ENCODE measurements around the gene CAMKK1.
"Not testable (repeated sequence)": the region's sequence is repeated elsewhere in the genome, so short reads cannot be mapped to it uniquely, and the experiment has no call there.

The CAMKK1 gene

DNA sequence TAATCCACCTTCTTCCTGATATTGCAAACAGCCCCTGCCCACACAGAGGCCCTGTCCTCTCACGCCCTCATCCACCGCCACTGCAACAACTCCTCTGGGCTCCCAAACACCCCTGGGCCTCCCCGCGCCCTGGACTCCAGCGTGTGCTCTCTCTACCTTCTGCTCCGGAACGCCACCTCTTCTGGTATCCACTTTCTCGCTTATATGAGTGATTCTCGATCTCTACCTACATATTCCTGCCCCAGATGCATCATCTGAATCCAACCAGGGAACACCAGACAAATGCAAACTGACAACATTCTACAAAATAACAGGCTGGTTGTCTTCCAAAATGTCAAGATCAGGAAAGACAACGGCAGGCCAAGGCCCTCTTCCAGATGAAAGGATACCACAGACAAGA, 19.0 kb downstream of the CAMKK1 start:
- DNase-seq: no peak

DNA sequence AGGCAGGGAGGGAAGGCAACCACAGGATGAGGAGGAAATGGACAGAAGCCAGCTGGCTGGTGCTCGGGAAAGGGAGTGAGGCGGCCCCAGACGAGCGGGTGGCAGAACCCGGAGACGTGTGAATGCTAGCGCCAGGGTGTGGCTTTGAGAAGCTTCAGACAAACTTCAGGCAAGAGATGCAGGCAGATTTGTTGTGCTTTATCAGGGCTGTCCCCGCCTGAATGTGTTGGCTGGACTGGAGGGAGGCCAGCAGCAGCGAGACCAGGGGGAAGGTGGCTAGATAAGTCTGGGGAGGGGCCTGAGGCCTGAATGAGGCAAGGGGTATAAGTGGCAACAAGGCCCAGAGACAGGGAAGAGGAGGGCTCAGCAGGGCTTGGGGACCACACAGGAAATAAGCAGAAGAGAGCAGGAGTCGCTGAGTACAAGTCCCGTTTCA, 22.0 kb downstream of the CAMKK1 start:
- DNase-seq: no peak

DNA sequence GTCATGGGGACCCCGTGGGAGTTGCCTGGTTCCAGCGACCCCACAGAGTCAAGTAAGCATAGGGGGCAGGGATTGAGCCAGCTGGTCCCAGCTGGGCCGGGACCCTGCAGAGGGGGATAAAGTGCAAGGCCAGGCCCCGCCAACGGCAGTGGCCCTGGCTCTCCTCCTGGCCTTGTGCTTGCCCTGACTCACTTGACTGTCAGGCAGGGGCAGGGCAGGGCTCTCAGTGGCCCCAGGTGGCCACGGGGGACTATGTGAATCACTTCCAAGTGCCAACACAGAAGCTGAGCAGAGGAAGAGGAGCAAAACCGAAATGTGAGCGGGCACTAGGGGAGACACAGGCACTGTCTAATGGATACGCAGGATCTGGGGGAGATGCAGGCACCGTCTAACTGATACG, 25.2 kb downstream of the CAMKK1 start:
- DNase-seq: no peak

DNA sequence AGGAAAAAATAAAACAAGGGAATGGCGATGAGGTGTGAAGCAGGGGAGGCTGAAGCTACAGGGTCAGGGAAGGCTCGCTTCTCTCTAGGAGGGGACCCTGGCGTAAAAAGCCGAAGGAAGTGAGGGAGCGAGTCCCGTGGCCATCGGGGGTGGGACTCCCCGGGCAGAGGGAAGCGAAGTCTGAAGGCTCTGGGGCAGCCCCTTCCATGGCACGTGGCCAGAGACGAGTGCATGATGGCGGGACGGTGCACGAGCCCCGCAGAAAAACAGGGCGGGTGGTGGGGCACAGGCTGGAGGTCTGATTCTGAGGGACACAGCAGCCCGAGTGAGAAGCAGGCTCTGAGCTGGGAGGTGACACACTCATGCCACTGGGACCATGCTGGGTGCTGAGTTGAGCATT, 25.7 kb downstream of the CAMKK1 start:
- no peak for DNase-seq

DNA sequence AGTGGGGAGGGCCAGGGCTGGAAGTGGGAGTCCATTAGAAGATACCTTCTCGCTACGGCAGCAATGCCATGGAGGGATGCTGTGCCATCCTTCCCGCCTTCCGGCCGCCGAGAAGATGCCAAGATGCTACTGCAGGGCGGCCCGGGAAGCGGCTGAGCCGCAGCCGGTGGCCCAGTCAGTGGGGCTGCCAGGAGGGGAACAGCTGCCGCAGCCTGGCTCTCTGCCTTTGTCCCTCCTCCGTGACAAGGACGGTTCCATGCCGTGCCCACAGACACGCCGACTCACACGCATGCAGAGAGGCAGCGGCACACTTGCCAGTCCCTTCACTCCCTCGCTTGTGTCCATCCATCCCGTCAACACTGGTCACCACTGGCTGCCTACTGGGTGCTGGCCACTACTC, 26.6 kb downstream of the CAMKK1 start:
- DNase-seq: no peak

DNA sequence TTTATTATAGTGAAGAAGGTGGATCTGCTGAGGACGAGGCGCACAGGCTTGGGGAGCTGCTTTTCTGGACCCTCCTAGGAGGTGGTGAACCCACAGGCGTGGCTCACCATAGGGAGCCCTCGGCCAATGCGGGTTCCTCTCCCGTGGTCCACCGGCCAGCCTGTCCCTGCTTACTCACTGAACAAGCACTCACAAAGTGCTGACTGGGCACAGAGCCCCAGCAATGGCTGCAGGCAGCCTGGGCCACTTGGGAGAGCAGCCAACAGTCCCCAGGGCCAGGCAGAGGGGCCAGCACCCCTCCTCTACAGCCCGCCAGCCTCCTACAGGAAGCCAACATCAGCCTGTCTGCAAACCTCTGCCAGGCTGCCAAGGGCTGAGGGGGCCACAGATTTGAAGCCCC, 27.7 kb downstream of the CAMKK1 start:
- peak; percentile 69 for DNase-seq

DNA sequence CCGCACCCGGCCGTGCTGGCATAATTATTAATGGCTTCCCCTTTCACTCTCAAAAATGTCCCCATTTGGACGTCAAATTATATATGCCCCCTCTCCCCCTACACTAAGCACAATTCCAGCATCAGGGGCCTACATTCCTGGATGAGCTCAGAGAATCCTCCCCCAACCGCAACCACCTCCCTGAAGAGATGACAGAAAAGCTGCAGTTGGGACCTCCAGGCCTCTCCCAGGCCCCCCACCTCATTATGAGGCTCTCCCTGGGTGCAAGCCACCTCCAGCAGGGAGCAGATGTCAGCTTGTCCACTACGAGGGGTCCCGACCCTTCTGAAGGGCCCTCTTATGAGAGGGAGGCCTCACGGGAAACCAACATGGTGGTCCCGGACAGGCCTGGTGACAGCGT, 28.3 kb downstream of the CAMKK1 start:
- DNase-seq: no peak

DNA sequence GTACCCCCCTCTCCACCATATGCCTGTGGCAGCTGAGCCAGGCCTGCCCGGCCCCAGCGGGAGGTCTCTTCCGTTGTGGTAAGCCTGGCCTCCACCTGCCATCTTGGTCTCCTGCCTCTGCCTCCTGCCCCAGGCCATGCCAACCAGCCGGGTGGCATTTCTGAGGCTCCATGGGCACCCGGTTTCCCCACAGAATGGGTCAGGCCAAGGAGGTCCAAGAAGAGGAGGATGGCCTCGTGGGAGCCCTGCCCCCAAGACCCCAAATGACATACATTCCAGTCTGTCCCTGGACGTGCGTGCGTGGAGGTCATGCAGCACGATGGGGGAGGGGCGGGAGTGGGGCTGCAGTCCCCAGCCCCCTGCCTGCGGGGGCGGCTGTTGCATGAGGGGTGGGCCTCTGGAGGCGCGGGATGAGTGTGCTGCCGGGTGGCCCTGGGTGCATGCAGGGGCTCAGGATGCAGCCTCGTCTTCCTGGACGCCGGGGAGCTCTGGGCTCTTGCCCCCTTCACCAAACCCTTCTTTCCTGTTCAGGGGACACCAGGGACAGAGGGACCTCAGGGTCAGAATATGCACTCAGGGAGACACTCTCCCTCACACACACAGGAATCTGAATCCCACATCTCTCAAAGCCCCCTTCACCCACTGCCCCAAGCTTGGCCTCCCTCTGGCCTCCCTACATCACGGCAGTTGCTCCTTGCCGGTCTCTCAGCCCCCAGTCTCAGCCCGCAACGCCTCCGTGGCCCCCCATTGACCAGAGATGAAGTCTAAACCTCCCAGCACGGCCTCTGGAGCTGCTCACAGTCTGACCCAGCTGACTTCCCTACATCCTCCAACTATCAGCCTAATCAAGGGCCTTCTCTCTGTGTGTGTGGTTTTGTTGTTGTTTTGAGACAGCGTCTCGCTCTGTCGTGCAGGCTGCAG, 30.8 kb downstream of the CAMKK1 start:
- peak; percentile 52 for DNase-seq

DNA sequence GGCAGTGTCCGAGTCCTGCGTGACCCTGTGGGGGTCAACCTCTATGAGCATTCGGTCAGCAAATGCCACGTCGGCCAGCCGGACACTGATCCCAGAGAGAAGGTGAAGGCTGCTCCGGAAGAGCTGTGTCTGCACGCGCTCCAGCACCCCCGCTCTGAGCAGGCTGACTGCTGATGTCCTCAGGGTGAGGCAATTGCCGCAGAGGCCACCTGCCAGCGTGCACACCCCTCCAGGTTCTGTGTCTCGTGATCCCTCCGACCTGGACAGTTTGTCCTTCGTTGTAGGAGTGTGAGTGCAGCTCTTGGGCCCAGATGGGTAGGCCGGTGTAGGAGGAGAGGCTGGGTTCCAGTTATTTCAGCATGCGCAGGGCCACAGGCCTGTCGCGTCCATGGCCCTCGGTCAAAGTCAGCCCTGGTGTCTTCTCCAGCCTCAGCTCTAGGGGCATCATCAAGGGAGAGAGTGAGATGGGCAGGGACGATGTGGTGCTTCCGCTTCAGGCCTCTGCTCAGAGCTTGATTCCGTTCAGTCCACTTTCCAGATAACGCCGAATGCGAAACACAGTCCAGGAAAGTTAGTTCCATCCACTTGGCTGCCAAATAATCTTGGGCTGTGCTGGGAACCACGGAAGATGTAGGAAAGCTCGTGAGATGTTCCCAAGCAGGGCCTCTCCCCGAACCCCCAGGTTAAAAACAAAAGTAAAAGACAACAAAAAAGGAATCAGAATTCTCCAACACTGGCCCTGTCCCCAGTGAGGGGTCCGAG, 31.7 kb downstream of the CAMKK1 start:
- DNase-seq: peak; percentile 53

DNA sequence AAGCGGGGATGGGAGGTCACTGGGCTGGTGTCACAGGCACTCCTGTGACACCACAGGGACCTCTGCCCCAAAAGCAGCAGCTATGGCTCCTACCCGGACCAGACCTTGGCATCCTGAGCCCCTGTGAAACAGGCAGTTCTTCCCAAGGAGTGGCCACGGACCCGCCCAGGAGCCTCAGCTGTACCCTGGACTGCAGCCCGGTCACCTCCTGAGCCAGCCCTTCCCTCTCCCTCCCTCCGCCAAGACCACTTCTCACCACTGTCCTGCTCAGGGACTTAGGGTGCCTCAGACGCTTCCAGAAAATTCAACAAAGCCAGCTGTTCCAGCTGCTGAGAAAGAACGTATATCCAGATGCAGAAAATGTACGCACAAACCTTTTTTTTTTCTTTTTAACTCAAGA, 32.9 kb downstream of the CAMKK1 start:
- no peak for DNase-seq

DNA sequence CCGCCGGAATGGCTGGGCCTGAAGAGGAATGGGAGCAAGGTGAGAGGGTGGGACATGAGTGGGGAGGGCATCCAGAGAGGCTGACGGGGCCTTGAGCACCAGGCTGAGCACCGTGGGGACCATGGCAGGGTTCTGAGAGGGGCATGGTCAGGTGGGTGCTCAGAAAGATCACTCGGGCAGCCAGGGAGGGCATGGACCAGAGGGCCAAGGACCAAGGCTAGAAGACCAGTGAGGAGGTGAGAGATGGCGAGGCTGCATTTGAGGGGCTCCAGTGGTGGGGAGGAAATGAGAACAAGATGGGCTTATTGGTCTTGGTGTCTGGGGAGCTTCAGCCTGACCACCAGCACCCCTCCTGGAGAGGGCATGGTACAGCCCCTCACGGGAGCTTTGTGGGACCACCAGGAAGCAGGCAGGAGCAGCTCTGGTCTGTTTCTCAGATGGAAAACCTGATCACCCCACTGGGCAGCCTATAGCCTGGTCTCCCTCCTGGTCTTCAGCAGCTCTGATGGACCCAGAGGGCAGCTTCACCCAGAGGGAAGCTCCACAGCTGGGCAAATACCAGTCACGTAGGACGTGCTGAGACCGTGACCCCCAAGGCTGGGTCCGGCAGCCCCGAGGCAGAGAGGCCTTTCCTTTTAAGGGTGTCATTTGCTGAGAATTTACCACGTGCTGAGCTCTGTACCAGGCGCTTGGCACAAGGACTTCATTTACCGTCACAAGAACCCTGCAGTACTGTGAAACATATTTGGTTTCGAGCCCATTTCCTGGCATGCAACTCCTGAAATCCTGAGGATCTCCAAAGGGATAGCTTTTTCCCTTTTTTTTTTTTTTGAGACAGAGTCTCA, 35.4 kb downstream of the CAMKK1 start:
- peak; percentile 48 for DNase-seq

DNA sequence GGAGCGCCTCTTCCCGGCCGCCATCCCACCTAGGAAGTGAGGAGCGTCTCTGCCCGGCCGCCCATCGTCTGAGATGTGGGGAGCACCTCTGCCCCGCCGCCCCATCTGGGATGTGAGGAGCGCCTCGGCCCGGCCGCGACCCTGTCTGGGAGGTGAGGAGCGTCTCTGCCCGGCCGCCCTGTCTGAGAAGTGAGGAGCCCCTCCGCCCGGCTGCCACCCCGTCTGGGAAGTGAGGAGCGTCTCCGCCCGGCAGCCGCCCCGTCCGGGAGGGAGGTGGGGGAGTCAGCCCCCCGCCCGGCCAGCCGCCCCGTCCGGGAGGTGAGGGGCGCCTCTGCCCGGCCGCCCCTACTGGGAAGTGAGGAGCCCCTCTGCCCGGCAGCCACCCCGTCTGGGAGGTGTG, 38.6 kb downstream of the CAMKK1 start:
- DNase-seq: not testable (repeated sequence)

DNA sequence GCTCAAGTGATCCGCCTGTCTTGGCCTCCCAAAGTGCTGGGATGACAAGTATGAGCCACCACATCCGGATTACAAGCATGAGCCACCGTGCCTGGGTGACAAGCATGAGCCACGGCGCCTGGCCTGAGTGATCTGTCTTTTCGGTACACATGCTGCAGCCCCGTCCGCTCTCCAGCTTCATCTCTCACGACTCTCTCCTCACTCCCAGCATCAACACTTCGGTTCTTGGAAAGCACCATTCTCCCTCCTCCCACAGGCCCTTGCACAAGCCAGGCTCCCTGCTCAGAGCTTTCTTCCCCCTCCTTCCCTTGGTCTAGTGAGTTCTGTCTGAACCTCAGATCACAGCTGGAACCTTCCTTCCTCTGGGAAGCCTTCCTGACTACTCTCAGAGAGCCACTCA, 40.3 kb downstream of the CAMKK1 start:
- DNase-seq: no peak

DNA sequence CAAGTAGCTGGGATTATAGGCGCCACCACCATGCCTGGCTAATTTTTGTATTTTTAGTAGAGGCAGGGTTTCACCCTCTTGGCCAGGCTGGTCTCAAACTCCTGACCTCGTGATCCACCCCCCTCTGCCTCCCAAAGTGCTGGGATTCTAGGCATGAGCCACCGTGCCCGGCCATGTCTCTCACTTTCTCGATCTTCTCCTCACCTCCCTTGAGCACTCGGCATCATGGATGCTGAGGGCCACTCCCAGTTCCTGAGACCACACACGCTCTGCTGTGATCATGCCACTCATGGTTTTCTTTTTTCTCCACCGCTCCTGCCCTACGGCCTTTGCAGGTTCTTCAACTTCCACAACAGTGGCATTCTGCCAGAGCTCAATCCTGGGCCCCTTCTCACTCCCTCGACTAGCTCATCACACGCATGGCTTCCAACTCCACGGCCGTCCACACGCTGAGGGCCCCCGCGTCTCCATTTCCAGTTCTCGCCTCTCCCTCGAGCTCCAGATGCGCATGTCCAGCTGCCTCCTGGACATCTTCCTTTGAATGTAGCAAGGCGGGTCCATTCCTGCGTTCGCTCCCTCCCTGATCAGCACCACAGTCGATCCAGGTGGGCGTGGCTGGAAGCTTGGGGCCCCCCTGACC, 41.3 kb downstream of the CAMKK1 start:
- no peak for DNase-seq

DNA sequence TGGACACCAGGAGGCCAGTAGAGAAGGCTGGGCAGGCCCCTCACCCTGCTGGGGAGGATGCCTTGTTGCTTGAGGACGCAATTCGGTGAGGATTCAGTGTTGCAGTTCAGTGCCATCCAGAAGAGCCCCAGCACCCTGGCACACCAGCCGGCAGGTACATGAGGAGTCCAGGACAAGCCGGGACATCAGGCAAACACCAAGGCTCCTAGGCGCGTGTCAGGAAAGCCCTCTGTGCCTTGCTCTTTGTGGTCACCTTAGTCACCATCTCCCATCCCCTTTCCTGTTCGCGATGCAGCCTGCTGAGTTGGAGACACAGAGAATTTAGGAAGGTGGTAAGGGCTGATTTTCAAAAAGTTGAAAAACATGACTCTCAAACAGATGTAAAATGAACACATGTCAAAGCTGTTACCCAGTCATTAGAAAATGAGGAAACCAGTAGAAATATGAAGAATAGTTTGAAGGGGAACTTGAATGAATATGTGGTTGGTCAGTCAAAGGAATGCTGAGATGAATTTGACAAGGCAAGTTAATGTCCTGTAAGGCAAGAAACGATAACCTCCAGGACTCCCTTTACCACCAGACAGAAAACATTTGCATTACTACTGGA, 44.5 kb downstream of the CAMKK1 start:
- DNase-seq: no peak

DNA sequence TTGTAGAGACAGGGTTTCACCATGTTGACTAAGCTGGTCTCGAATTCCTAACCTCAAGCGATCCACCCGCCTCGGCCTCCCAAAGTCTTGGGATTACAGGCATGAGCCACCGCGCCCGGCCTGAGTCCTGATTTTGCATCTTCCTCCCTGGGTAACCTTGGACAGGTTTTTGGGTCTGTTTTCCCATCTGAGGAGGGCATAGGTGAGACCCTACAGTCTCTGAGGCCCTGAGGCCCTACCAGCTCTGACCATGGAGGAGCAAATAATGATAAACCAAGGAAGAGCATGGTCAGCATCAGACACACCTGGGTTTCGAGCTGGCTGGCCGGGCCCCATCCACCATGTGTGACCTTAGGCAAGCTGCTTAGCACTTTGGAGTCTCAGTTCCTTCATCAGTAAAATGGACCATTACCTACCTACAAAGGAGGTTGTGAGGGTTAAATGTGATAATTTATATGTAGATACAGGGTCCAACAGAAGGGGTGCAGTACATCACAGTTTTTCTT, 45.6 kb downstream of the CAMKK1 start:
- no peak for DNase-seq

DNA sequence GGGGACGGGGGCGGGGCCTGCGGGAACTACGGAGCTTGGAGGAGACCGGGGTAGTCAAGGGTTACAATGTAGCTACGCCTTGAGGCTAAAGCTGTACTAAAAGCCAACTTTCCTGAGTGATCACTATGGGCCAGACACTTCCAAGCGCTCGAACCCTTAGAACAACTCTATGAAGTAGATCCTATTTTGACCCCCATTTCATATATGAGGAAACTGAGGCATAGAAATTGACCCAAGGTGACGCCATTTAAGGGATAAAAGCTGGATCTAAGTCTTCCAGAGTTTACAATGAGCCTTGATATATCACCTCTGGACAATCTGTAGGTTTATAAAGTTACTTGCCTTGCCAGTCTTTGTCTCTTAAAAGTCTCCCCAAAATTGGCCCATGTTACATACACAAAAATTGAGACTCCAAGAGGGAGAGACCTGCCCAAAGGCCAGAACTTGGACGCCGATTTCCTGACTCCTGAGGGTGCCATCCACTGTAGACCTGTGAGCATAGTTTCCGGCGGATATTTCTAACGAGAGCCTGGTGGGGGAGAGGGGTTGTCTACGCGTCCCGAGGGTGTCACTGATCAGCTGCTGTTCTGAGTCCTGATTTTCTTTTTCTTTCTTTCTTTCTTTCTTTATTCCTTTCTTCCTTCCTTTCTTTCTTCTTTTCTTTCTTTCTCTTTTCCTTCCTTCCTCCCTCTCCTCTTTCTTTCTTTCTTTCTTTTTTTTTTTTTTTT, 46.3 kb downstream of the CAMKK1 start:
- DNase-seq: no peak

DNA sequence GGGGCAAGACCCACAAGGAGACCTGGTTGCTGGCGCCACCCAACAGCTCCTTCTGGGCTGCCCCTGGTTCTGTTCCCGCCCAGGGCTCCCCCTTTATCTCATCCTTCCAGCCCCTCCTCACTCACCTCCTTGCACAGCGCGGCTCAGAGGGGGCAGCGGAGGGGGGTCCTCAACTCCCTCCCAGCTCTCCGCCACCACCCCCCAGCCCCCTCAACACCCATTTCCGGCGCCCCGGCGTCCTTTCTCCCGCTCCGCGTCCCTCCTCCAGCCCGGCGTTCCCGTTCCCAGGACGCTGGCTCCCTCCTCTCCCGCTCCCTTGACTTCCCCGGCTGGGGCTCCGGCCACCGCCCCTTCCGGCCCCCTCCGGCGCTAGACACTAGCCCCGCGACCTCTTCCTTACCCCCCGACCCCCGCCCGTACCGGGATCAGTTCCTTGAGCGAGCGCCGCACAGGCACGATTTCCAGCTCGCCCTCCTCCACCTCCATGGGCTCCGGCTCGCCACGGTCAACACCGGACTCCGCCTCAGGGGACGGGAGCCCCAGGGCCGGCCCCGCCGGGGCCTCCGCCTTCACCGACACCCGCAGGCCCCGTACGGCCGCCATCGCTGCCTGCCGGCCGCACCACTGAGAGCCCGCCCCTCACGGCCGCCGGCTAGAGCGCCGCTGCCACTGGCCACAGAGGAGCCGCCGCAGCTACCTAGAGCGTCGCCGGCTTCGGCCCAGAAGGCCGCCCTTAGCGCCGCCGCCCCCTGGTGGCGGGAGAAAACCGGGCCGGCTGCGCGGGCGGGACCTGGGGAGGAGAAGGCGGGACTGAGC, 47.0 kb downstream of the CAMKK1 start, which contains the start of gene NCBP3:
Gene NCBP3, minus strand, starts transcription at position 626 of the 816 bp plus-strand sequence. Its CDS starts 23 bp downstream, at position 603.
- DNase-seq: peak; percentile 96

DNA sequence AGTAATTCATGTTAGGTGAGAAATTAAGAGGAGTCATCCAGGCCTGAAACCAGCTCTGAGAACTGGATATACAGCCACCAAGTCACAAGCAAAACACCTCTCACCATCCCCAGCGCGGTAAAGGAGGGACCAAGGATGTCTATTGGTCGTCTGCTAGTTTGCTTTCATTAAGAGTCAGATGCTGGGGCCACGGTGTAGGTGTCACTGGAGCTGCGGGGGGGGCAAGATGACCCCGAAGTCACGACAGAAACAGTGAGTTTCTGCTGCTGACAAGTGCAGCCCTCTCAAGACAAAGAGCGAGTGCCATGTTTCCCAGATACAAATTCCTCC, 47.6 kb downstream of the CAMKK1 start:
- DNase-seq: no peak

DNA sequence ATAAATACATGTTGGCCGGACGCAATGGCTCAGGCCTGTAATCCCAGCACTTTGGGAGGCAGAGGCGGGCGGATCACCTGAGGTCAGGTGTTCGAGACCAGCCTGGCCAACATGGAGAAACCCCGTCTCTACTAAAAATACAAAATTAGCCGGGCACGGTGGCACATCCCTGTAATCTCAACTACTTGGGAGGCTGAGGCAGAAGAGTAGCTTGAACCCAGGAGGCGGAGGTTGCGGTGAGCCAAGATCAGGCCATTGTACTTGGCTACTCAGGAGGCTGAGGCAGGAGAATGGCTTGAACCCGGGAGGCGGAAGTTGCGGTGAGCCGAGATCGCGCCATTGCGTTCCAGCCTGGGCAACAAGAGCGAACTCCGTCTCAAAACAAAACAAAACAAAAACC, 48.3 kb downstream of the CAMKK1 start:
- not testable (repeated sequence) for DNase-seq

Measured in islet precursor cell (in vitro differentiated cells).